Measurements from ENCODE around the gene GIMAP8. TPM values are rescaled to one million over a fixed set of nuclear protein-coding genes. Genes with fewer than 3 reads are reported as not detected.

GIMAP8 gene
- polyA plus RNA-seq, 1 of the 3 experiments (the other 2 are of a cell fraction): not detected

- H3K4me2 ChIP-seq: no peak overlapping the region
- H3K27ac ChIP-seq (ENCODE audit: low read depth in 2 of 2, low read length in 1 of 2): no peak overlapping the region
- no peaks in the 10 kb centered on the region for H3K9me3 ChIP-seq
- POLR2A ChIA-PET: no interaction called here
- no peaks in the 10 kb centered on the region for H3K4me1 ChIP-seq (ENCODE audit: control insufficient read depth in 1 of 2, insufficient read depth in 2 of 2, low read depth in 1 of 2, low read length in 1 of 2)
- peaks cover 54% of the 10 kb centered on the region for H3K27me3 ChIP-seq (ENCODE audit: insufficient read depth)
- WGBS (ENCODE audit: low lambda C conversion rate): 2% methylated on average over 3 of the region's 3 CpGs
- H3K9ac ChIP-seq: no peak overlapping the region
- CTCF ChIA-PET: interaction anchor here (1.6 kb wide), 1 partner anchor 30 kb away, joined by 5 read pairs; no protein-coding TSS in a partner anchor
- no peaks in the 10 kb centered on the region for H4K20me1 ChIP-seq (ENCODE audit: insufficient read depth)
- H3K36me3 ChIP-seq (replicated peaks in 1 of 2; ENCODE audit: control insufficient read depth in 1 of 2, insufficient read depth in 2 of 2, low read length in 1 of 2): no peaks in the 10 kb centered on the region
- no peak for DNase-seq
- H3F3A ChIP-seq (replicated peaks; ENCODE audit: insufficient read depth): no peaks in the 10 kb centered on the region
- H2AFZ ChIP-seq (ENCODE audit: low read depth): no peak overlapping the region
- no peak for TF ChIP-seq MXI1 (IDR thresholded peaks at IDR 0.05; ENCODE audit: low read depth, low read length)
- no peaks in the 10 kb centered on the region for H3K79me2 ChIP-seq (ENCODE audit: insufficient read depth)
- no peaks in the 10 kb centered on the region for H3K9me2 ChIP-seq
- no peak overlapping the region for H3K4me3 ChIP-seq (ENCODE audit: low read depth in 2 of 2, low read length in 1 of 2)
Measured at GRCh38 chr7:150479023-150479716, 28.7 kb downstream of the GIMAP8 start.

DNA sequence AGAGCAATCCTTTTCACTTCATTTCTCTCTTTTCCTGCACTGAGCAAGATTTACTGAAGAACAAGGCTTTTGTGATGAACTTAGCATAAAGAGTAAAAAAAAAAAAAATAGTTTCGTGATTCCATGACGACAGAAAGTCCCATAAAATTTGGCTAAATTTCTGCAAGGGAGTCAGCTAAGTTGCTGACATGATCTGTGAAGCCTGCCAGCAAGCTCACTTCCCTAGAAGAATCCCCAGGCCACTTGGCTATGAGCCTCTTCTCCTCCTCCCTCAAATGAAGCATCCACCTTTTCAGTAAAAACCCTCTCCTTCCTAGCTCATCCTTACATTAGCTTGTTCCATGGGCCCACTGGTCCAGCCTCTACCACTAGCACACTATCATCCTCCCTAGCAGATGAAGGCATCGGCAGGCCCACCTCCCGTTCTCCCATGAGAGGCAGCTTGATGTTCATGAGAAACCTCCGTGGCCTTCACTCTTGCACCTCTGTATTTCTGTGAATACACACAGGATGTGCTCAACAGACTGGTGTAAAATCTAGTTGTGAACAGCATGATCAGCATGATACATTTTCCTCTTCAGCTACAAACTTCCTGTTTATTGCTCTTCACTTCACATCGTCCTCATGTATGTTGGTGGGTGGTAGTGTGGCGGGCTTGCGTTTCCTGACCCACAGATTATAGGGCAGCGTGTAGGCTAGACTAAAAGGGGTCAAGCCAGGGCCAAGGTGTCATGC is 30.9 kb downstream of the GIMAP8 start:
- Histone ChIP-seq H3K9ac (no peak overlapping the region), H3K4me2 (no peak overlapping the region), H3K9me3 (no peaks in the 10 kb centered on the region), H3K4me3 (ENCODE audit: low read depth in 2 of 2, low read length in 1 of 2) (no peak overlapping the region), H3K27ac (ENCODE audit: low read depth in 2 of 2, low read length in 1 of 2) (no peak overlapping the region), H3K27me3 (ENCODE audit: insufficient read depth) (peaks cover 46% of the 10 kb centered on the region), H3K9me2 (no peaks in the 10 kb centered on the region), H3K79me2 (ENCODE audit: insufficient read depth) (no peaks in the 10 kb centered on the region), H2AFZ (ENCODE audit: low read depth) (no peak overlapping the region), H3K36me3 (replicated peaks in 1 of 2; ENCODE audit: control insufficient read depth in 1 of 2, insufficient read depth in 2 of 2, low read length in 1 of 2) (no peaks in the 10 kb centered on the region), H4K20me1 (ENCODE audit: insufficient read depth) (no peaks in the 10 kb centered on the region), H3K4me1 (ENCODE audit: control insufficient read depth in 1 of 2, insufficient read depth in 2 of 2, low read depth in 1 of 2, low read length in 1 of 2) (no peaks in the 10 kb centered on the region), H3F3A (replicated peaks; ENCODE audit: insufficient read depth) (no peaks in the 10 kb centered on the region)
- DNase-seq: no peak
- ChIA-PET POLR2A (no interaction called here), CTCF (interaction anchor here (0.8 kb wide), 1 partner anchor 34 kb away, joined by 4 read pairs; no protein-coding TSS in a partner anchor)
- TF ChIP-seq, protein P1, sequence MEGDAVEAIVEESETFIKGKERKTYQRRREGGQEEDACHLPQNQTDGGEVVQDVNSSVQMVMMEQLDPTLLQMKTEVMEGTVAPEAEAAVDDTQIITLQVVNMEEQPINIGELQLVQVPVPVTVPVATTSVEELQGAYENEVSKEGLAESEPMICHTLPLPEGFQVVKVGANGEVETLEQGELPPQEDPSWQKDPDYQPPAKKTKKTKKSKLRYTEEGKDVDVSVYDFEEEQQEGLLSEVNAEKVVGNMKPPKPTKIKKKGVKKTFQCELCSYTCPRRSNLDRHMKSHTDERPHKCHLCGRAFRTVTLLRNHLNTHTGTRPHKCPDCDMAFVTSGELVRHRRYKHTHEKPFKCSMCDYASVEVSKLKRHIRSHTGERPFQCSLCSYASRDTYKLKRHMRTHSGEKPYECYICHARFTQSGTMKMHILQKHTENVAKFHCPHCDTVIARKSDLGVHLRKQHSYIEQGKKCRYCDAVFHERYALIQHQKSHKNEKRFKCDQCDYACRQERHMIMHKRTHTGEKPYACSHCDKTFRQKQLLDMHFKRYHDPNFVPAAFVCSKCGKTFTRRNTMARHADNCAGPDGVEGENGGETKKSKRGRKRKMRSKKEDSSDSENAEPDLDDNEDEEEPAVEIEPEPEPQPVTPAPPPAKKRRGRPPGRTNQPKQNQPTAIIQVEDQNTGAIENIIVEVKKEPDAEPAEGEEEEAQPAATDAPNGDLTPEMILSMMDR (IDR thresholded peaks at IDR 0.05): no peak
- TF ChIP-seq ZBTB33 (IDR thresholded peaks at IDR 0.05; ENCODE audit: borderline replicate concordance, low read depth) (no peak), MXI1 (IDR thresholded peaks at IDR 0.05; ENCODE audit: low read depth, low read length) (no peak), RCOR1 (IDR thresholded peaks at IDR 0.05; ENCODE audit: low read length) (no peak), CHD2 (IDR thresholded peaks at IDR 0.05; ENCODE audit: low read length, partially characterized antibody) (no peak), SMC3 (IDR thresholded peaks at IDR 0.05; ENCODE audit: low read depth, low read length) (no peak), JUND (IDR thresholded peaks at IDR 0.05) (no peak), SIN3A (IDR thresholded peaks at IDR 0.05; ENCODE audit: borderline replicate concordance, low read depth, low read length) (no peak), EP300 (IDR thresholded peaks at IDR 0.05; ENCODE audit: borderline replicate concordance in 1 of 2, low read depth in 1 of 2, low read length in 1 of 2) (no peak), RFX5 (IDR thresholded peaks at IDR 0.05; ENCODE audit: low read length) (no peak), GATA2 (CRISPR knock-in tag; IDR thresholded peaks at IDR 0.05) (no peak), RXRA (IDR thresholded peaks at IDR 0.05; ENCODE audit: borderline replicate concordance, low read depth) (no peak), FOXM1 (IDR thresholded peaks at IDR 0.05; ENCODE audit: low read depth) (no peak)
- TF ChIP-seq, protein P2, sequence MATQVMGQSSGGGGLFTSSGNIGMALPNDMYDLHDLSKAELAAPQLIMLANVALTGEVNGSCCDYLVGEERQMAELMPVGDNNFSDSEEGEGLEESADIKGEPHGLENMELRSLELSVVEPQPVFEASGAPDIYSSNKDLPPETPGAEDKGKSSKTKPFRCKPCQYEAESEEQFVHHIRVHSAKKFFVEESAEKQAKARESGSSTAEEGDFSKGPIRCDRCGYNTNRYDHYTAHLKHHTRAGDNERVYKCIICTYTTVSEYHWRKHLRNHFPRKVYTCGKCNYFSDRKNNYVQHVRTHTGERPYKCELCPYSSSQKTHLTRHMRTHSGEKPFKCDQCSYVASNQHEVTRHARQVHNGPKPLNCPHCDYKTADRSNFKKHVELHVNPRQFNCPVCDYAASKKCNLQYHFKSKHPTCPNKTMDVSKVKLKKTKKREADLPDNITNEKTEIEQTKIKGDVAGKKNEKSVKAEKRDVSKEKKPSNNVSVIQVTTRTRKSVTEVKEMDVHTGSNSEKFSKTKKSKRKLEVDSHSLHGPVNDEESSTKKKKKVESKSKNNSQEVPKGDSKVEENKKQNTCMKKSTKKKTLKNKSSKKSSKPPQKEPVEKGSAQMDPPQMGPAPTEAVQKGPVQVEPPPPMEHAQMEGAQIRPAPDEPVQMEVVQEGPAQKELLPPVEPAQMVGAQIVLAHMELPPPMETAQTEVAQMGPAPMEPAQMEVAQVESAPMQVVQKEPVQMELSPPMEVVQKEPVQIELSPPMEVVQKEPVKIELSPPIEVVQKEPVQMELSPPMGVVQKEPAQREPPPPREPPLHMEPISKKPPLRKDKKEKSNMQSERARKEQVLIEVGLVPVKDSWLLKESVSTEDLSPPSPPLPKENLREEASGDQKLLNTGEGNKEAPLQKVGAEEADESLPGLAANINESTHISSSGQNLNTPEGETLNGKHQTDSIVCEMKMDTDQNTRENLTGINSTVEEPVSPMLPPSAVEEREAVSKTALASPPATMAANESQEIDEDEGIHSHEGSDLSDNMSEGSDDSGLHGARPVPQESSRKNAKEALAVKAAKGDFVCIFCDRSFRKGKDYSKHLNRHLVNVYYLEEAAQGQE (IDR thresholded peaks at IDR 0.05; ENCODE audit: low read depth, low read length): no peak
- TF ChIP-seq, protein P3, sequence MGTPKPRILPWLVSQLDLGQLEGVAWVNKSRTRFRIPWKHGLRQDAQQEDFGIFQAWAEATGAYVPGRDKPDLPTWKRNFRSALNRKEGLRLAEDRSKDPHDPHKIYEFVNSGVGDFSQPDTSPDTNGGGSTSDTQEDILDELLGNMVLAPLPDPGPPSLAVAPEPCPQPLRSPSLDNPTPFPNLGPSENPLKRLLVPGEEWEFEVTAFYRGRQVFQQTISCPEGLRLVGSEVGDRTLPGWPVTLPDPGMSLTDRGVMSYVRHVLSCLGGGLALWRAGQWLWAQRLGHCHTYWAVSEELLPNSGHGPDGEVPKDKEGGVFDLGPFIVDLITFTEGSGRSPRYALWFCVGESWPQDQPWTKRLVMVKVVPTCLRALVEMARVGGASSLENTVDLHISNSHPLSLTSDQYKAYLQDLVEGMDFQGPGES (IDR thresholded peaks at IDR 0.05; ENCODE audit: low read depth, low read length): no peak
- 9% methylated on average over 9 of the region's 9 CpGs for WGBS (ENCODE audit: low lambda C conversion rate)
